Hepatocyte (in vitro differentiated cells): ENCODE data around the gene EIF2B1. TPM values are rescaled to one million over a fixed set of nuclear protein-coding genes. Genes with fewer than 3 reads are reported as not detected.

Experiments
- DNase-seq: peaks from one replicate; pipeline ENCODE4 v3.0.0-alpha.2; 2016; ENCODE audit warnings: low spot score
- H2AFZ ChIP-seq: fragments of 200-600 bp; sonication (generic); 2 replicates; pipeline ENCODE4 v1.6.0; 2016; ENCODE audit warnings: antibody characterized with exemption, mild to moderate bottlenecking
- H3K27ac ChIP-seq: fragments of 200-600 bp; sonication (generic); 2 replicates; pipeline ENCODE4 v1.5.1; 2016; ENCODE audit warnings: mild to moderate bottlenecking
- H3K27me3 ChIP-seq: fragments of 200-600 bp; sonication (generic); 2 replicates; pipeline ENCODE4 v1.6.1; 2016
- H3K36me3 ChIP-seq: fragments of 200-600 bp; sonication (generic); replicated peaks from 2 replicates; pipeline ENCODE4 v1.5.1; 2016; ENCODE audit warnings: low read depth; ENCODE audit not compliant: insufficient read depth
- H3K4me1 ChIP-seq: fragments of 200-600 bp; sonication (generic); 2 replicates; pipeline ENCODE4 v1.5.1; 2016; ENCODE audit warnings: mild to moderate bottlenecking, moderate library complexity; ENCODE audit not compliant: insufficient read depth
- H3K4me2 ChIP-seq: fragments of 200-600 bp; sonication (generic); 2 replicates; pipeline ENCODE4 v1.6.0; 2016
- H3K4me3 ChIP-seq: fragments of 200-600 bp; sonication (generic); 2 replicates; pipeline ENCODE4 v1.5.1; 2016; ENCODE audit warnings: mild to moderate bottlenecking
- H3K79me2 ChIP-seq: fragments of 200-600 bp; sonication (generic); 2 replicates; pipeline ENCODE4 v1.6.0; 2017; ENCODE audit warnings: mild to moderate bottlenecking
- H3K9me2 ChIP-seq: fragments of 200-600 bp; sonication (generic); replicated peaks from 2 replicates; pipeline ENCODE4 v1.6.0; 2017; ENCODE audit warnings: mild to moderate bottlenecking; ENCODE audit not compliant: insufficient read depth
- H3K9me3 ChIP-seq: fragments of 200-600 bp; sonication (generic); 2 replicates; pipeline ENCODE4 v1.5.1; 2016; ENCODE audit warnings: low read depth, mild to moderate bottlenecking
- H4K20me1 ChIP-seq: fragments of 200-600 bp; sonication (generic); 2 replicates; pipeline ENCODE4 v1.6.0; 2016; ENCODE audit warnings: mild to moderate bottlenecking; ENCODE audit not compliant: insufficient read depth, poor library complexity, severe bottlenecking
- EZH2 ChIP-seq: fragments of 200-600 bp; sonication (generic); IDR thresholded peaks from 2 replicates; pipeline ENCODE4 v1.6.1; 2016; ENCODE audit warnings: antibody characterized with exemption, mild to moderate bottlenecking, borderline replicate concordance
- EZH2phosphoT487 ChIP-seq: fragments of 200-600 bp; sonication (generic); IDR thresholded peaks from one replicate; pipeline ENCODE4 v1.6.1; 2018; ENCODE audit warnings: antibody characterized with exemption, mild to moderate bottlenecking, low read depth, moderate library complexity; ENCODE audit not compliant: unreplicated experiment, severe bottlenecking
- WGBS: methylation state at CpG from one replicate; pipeline ENCODE4 v1.1.6; 2016; ENCODE audit warnings: low lambda C conversion rate; ENCODE audit errors: missing lambda C conversion rate; 5-methylcytosine and 5-hydroxymethylcytosine counted together
- polyA plus RNA-seq: library from polyadenylated mRNA; unstranded; fragments of >200 nt; fragmentation: Nextera tagmentation; extraction: Ambion mirVana; gene quantifications from 2 replicates; pipeline ENCODE4 v1.2.1, GENCODE V29; 2016
- total RNA-seq: library from RNA; depleted of rRNA; stranded (reverse); fragments of >200 nt; gene quantifications from 2 replicates; pipeline ENCODE4 v1.2.3, GENCODE V29; 2014
- TF ChIP-seq, protein P1 (sequence below): fragments of 200-600 bp; sonication (generic); IDR thresholded peaks from 2 replicates; pipeline ENCODE4 v1.5.1; 2016; ENCODE audit warnings: antibody characterized with exemption, mild to moderate bottlenecking; ENCODE audit not compliant: poor library complexity

The EIF2B1 gene
- total and polyA plus RNA-seq, 2 experiments from 2014 or later, result 35.0 to 43.8 TPM

DNA sequence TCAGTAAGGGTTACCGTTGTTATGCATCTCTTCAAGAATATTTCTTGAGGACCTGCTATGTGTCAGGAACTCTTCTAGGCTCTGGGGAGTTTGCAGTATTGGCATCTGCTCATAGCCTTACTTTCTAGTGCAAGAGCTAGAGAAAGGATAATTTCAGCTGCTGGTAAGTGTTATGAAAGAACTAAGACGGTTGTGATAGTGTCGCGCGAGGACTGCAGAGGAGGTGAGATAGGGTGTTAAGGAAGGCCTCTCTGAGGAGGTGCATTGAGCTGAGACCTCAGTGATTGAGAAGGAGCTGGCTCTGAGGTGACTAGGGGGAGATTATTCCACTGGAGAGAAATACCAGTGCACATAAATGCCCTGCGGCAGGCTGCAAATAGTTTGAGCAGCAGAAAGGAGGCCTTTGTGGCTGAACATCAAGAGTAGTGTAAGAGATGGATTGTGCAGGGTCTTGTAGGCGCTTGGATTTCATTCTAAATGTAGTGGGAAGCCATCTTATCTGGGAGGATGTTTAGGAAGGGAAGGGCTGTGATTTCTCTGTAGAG lies 30.8 kb downstream of the EIF2B1 start:
- Histone ChIP-seq H3K27ac (peak overlapping the region; percentile 94), H3K4me3 (peak overlapping the region; percentile 99), H3K36me3 (no peaks in the 10 kb centered on the region), H3K27me3 (no peaks in the 10 kb centered on the region), H4K20me1 (no peaks in the 10 kb centered on the region), H2AFZ (peak overlapping the region; percentile 96), H3K4me2 (peak overlapping the region; percentile 96), H3K4me1 (peaks cover 6% of the 10 kb centered on the region), H3K9me2 (no peaks in the 10 kb centered on the region), H3K9me3 (no peaks in the 10 kb centered on the region), H3K79me2 (peaks cover 60% of the 10 kb centered on the region)
- TF ChIP-seq, protein P1, sequence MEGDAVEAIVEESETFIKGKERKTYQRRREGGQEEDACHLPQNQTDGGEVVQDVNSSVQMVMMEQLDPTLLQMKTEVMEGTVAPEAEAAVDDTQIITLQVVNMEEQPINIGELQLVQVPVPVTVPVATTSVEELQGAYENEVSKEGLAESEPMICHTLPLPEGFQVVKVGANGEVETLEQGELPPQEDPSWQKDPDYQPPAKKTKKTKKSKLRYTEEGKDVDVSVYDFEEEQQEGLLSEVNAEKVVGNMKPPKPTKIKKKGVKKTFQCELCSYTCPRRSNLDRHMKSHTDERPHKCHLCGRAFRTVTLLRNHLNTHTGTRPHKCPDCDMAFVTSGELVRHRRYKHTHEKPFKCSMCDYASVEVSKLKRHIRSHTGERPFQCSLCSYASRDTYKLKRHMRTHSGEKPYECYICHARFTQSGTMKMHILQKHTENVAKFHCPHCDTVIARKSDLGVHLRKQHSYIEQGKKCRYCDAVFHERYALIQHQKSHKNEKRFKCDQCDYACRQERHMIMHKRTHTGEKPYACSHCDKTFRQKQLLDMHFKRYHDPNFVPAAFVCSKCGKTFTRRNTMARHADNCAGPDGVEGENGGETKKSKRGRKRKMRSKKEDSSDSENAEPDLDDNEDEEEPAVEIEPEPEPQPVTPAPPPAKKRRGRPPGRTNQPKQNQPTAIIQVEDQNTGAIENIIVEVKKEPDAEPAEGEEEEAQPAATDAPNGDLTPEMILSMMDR, result no peak
- DNase-seq, result peak; percentile 20
- WGBS, result 20% methylated on average over 7 of the region's 7 CpGs

DNA sequence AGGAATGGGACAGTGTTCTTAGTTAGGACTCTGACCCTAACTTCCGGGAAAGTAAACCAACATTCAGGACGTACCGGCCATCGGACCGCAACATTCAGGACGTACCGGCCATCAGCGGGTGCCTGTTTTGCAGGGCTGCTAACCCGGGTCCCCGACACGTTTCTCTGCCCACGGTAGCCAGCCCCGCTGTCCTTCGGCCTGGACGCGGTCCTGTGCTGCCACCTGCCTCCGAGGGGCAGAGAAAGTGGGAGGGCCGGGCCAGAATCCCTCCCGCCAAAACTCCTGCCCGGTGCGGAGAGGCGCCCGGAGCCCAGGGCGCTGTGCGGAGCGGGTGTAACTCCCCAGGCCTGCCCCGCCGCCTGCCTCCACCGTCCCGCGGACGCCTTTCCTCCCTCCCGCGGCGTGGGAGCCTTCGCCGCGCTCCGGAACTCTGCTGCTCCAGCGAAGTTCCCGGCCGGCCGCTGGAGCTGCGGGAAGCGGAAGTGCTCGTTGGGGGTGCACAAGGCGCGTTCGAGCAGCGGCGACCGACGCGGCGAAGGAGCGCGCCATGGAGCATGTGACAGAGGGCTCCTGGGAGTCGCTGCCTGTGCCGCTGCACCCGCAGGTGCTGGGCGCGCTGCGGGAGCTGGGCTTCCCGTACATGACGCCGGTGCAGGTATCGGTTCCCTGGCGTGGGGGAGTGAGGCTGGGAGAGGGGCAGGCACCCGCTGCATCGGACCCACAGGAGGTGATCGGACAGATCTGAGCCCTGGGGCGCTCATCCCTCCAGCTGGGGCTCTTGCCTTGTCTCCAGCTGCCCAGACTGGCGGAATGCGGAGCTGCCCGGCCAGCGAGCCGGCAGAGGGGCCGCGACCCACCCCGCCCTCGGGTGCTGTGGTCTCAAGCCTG lies 31.6 kb downstream of the EIF2B1 start, which contains the start of gene DDX55:
Gene DDX55, plus strand, starts transcription at position 498 of the 888 bp plus-strand sequence. Its CDS starts 50 bp downstream, at position 548.
- DNase-seq, result peak; percentile 92
- TF ChIP-seq, protein P1, result peak; percentile 88
- no peak for TF ChIP-seq EZH2phosphoT487
- Histone ChIP-seq H3K27ac (peak within 1 kb of the TSS; percentile 94), H3K79me2 (peaks cover 59% of the 10 kb centered on the region), H3K9me3 (no peaks in the 10 kb centered on the region), H3K36me3 (no peaks in the 10 kb centered on the region), H3K9me2 (no peaks in the 10 kb centered on the region), H3K27me3 (no peaks in the 10 kb centered on the region), H4K20me1 (no peaks in the 10 kb centered on the region), H3K4me2 (peak within 1 kb of the TSS; percentile 96), H3K4me1 (peaks cover 6% of the 10 kb centered on the region), H2AFZ (peak within 1 kb of the TSS; percentile 96), H3K4me3 (peak within 1 kb of the TSS; percentile 99)
- WGBS, result 1% methylated on average over 80 of the region's 81 CpGs

DNA sequence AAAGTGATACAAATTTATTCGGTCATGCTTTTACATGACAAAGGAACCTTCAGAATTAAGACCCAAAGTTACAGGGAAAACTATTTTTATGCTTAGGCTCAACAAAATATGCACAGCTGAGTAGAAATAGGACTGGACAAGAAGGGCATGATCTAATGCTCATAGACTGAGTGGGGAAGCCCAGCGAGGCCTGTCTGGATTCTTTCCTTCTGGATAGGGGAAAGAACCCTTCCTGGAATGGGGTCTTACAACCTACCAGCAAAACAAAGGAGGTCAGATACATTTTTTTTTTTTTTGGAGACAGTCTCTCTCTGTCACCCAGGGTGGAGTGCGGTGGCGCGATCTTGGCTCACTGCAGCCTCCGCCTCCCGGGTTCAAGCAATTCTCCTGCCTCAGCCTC lies 33.8 kb downstream of the EIF2B1 start:
- no peak for DNase-seq
- H3K4me1 ChIP-seq, result peaks cover 14% of the 10 kb centered on the region
- no peaks in the 10 kb centered on the region for H3K36me3 ChIP-seq
- H3K9me2 ChIP-seq, result no peaks in the 10 kb centered on the region
- H3K79me2 ChIP-seq, result peaks cover 55% of the 10 kb centered on the region
- no peaks in the 10 kb centered on the region for H3K27me3 ChIP-seq
- 98% methylated on average over 7 of the region's 7 CpGs for WGBS
- H3K9me3 ChIP-seq, result no peaks in the 10 kb centered on the region
- no peak overlapping the region for H2AFZ ChIP-seq
- H3K27ac ChIP-seq, result no peak overlapping the region
- TF ChIP-seq EZH2, result no peak
- TF ChIP-seq, protein P1, result no peak
- TF ChIP-seq EZH2phosphoT487, result no peak
- H3K4me3 ChIP-seq, result no peak overlapping the region
- no peak overlapping the region for H3K4me2 ChIP-seq
- peaks cover 14% of the 10 kb centered on the region for H4K20me1 ChIP-seq
